Lower lobe of right lung (tissue), 2 donors: ENCODE measurements around the gene RIMKLB. TPM values are rescaled to one million over a fixed set of nuclear protein-coding genes. Genes with fewer than 3 reads are reported as not detected.
A peak's percentile ranks its signal among the peaks of the same experiment; 100 is the strongest.

Source experiments
- ATAC-seq, 2 donors: fragments of 200-7000 bp; cut with Tn5 transposase; one replicate each; pipeline ENCODE4 v1.9.1; 2020 to 2022; ENCODE audit warnings: mild to moderate bottlenecking in 2 of 2, moderate library complexity in 2 of 2
- DNase-seq: peaks from one replicate; pipeline ENCODE4 v3.0.0-alpha.2; 2020
- H3K27ac ChIP-seq: fragments of 200-600 bp; one replicate; pipeline ENCODE4 v1.8.0; 2022
- H3K27me3 ChIP-seq: fragments of 200-600 bp; one replicate; pipeline ENCODE4 v1.8.0; 2022; ENCODE audit warnings: low read depth
- H3K36me3 ChIP-seq: fragments of 200-600 bp; one replicate; pipeline ENCODE4 v1.8.0; 2022; ENCODE audit warnings: mild to moderate bottlenecking
- H3K4me1 ChIP-seq: fragments of 200-600 bp; one replicate; pipeline ENCODE4 v1.8.0; 2022
- H3K4me3 ChIP-seq: fragments of 200-600 bp; one replicate; pipeline ENCODE4 v1.8.0; 2022; ENCODE audit warnings: mild to moderate bottlenecking
- H3K9me3 ChIP-seq: fragments of 200-600 bp; one replicate; pipeline ENCODE4 v1.8.0; 2022
- intact Hi-C: fragments of 100-400 bp; cut with DNase I; formaldehyde crosslinking; loops from one replicate; pipeline ENCODE4 v1.11.0; 2022
- total RNA-seq: library from RNA; stranded (reverse); fragmentation: NEBNext Ultra II Directional; extraction: Animal tissue kit (Norgen Biotek cat#: 25700); gene quantifications from one replicate; pipeline ENCODE4 v1.2.1, GENCODE V29; 2021
- TF ChIP-seq, protein P1 (sequence below): fragments of 200-600 bp; IDR thresholded peaks from one replicate; pipeline ENCODE4 v1.8.0; 2022; ENCODE audit warnings: antibody characterized with exemption, mild to moderate bottlenecking
- donor health status: DM: no; HTN: yes; CAD: no; lungs with severe emphysema.

Gene RIMKLB
- total RNA-seq, 1 donor from 2014 or later, result 30.5 TPM

DNA sequence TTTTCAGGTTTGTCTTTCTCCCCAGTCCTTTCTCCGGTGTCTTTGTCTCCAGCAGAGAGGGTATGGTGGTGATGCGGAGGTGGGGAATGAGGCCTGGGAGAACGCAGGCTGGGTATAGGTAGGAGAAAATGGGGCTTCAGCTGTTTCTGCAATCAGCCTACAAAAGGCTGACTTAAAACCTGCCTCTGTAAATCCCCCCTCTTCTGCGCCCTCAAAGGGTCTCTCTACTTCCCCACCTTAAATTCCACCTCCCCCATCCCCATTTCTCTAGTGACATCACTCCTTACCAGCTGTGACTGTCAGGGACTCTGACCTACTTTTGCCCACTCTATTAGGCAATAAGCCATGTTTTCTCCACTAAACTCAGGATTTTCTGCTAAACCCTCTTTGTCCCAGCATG lies 8.1 kb upstream of the RIMKLB start:
- ATAC-seq, result no peak
- intact Hi-C loops, result no loop called here

DNA sequence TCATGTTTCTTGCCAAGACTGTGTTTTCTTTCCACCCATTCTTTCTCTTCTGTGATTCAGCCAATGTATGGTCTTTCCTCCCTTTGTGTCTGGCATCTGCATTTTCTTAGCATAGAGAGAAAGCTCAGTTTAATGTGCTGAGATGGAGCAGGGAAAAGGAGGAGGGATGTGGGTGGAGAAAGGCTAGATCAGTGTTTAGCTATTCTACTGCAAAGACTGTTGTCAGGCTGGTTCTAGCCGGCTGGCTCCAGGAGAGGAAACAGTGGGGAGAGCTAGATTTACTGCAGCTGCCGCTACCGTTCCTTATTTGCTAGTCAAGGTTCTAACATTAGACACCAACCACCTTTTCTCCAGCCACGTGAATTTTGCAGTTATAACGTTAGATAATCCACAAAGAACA lies 5.2 kb upstream of the RIMKLB start:
- Histone ChIP-seq H3K4me1 (peaks cover 40% of the 10 kb centered on the region), H3K4me3 (no peak overlapping the region), H3K9me3 (no peaks in the 10 kb centered on the region), H3K27me3 (no peaks in the 10 kb centered on the region), H3K27ac (peak overlapping the region; percentile 63), H3K36me3 (no peaks in the 10 kb centered on the region)
- DNase-seq, result no peak
- TF ChIP-seq, protein P1, sequence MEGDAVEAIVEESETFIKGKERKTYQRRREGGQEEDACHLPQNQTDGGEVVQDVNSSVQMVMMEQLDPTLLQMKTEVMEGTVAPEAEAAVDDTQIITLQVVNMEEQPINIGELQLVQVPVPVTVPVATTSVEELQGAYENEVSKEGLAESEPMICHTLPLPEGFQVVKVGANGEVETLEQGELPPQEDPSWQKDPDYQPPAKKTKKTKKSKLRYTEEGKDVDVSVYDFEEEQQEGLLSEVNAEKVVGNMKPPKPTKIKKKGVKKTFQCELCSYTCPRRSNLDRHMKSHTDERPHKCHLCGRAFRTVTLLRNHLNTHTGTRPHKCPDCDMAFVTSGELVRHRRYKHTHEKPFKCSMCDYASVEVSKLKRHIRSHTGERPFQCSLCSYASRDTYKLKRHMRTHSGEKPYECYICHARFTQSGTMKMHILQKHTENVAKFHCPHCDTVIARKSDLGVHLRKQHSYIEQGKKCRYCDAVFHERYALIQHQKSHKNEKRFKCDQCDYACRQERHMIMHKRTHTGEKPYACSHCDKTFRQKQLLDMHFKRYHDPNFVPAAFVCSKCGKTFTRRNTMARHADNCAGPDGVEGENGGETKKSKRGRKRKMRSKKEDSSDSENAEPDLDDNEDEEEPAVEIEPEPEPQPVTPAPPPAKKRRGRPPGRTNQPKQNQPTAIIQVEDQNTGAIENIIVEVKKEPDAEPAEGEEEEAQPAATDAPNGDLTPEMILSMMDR, result no peak
- intact Hi-C loops, result no loop called here
- peak in 1 of 2 donors; percentile 39 for ATAC-seq

More for the DNA sequence above, 8.1 kb upstream of the RIMKLB start:
- Histone ChIP-seq H3K4me1 (peaks cover 34% of the 10 kb centered on the region), H3K27me3 (no peaks in the 10 kb centered on the region), H3K4me3 (no peak overlapping the region), H3K27ac (no peak overlapping the region), H3K9me3 (no peaks in the 10 kb centered on the region), H3K36me3 (no peaks in the 10 kb centered on the region)
- no peak for DNase-seq
- TF ChIP-seq, protein P1, result no peak

DNA sequence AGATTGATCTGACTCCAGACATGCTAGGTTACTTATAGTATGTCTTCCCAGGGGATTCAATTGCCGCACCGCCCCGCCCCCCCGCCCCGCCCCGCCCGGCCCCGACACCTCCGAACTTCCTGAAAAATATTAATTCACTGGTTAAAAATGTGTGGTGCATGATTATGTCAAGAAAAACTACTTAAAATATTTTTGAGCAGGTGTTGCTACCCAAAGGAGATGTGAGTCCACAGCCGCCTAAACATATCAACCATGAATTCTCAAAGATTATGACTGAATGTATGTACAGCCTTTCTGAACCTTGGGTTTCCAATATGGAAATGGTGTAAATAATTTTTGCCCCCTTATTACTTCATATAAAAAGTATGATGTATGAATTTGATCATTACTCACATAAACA lies 2.7 kb upstream of the RIMKLB start:
- no peak for DNase-seq
- intact Hi-C loops, result no loop called here

DNA sequence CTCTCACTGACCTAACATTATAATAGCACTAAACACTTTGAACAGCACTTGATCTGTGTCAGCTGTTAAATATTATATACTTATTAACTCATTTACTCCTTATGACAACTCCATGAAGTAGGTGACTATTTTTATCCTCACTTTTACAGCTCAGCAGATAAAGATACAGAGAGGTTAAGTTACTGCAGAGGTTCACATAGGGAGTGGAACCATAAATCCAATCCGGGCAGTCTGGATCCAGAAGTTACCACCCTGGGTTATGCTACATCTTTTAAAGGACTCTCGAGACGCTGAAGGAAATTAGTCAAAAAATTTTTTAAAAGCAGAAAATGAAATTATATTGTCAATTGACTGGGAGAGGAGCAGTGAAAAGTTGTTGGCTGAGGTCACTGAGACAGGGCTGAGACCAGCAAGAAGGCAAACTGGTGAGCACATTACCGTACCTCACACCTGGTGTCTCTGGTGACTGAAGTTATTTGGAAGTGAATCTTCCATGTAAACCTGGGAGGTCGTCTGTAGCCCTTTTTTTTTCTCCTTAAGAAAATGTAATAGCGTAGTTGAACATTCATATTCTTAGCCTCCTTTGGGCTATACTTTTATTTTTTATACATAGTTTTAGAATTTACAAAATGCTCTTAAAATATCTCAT lies 1.2 kb upstream of the RIMKLB start:
- H3K27me3 ChIP-seq, result no peaks in the 10 kb centered on the region
- intact Hi-C loops, result no loop called here
- H3K27ac ChIP-seq, result peak overlapping the region; percentile 89
- H3K4me1 ChIP-seq, result peaks cover 48% of the 10 kb centered on the region
- no peaks in the 10 kb centered on the region for H3K36me3 ChIP-seq
- H3K4me3 ChIP-seq, result peak overlapping the region; percentile 89
- no peak for DNase-seq
- peak in 1 of 2 donors; percentile 15 for ATAC-seq
- TF ChIP-seq, protein P1, result no peak
- no peaks in the 10 kb centered on the region for H3K9me3 ChIP-seq

More for the DNA sequence above, 2.7 kb upstream of the RIMKLB start:
- no peak for ATAC-seq
- Histone ChIP-seq H3K36me3 (no peaks in the 10 kb centered on the region), H3K4me3 (no peak overlapping the region), H3K27ac (no peak overlapping the region), H3K27me3 (no peaks in the 10 kb centered on the region), H3K4me1 (peaks cover 41% of the 10 kb centered on the region), H3K9me3 (no peaks in the 10 kb centered on the region)
- TF ChIP-seq, protein P1, result no peak

DNA sequence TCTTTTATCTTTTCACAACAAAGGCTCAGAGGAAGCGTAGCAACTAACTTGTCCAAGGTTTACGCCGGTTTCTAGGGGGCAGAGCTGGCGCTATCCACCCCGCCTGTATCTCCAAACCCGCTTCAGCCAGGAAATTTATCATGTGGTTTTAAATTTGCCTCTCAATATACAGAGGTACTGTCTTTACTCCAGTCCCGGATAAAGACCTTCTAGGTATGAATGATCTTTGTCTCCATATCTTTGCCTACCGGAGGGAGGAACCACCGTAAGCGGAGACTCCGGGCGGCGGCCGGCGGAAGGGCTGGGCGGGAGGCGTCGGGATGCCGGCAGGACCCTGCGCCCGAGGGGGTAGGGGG lies 693 bp upstream of the RIMKLB start:
- ATAC-seq, result peak; percentile 45 to 49
- H3K4me1 ChIP-seq, result peaks cover 49% of the 10 kb centered on the region

More for the DNA sequence above, 693 bp upstream of the RIMKLB start:
- peak overlapping the region; percentile 89 for H3K27ac ChIP-seq
- no peaks in the 10 kb centered on the region for H3K27me3 ChIP-seq
- H3K4me3 ChIP-seq, result peak overlapping the region; percentile 89
- no peaks in the 10 kb centered on the region for H3K9me3 ChIP-seq
- no peak for DNase-seq
- intact Hi-C loops, result no loop called here
- TF ChIP-seq, protein P1, result no peak
- H3K36me3 ChIP-seq, result no peaks in the 10 kb centered on the region
